DMS153 treated with DMSO at 0.1 percent for 48 hours (cell line): Measurements from ENCODE around the gene R3HDM4.
A peak's percentile ranks its signal among the peaks of the same experiment; 100 is the strongest.
"Not testable (repeated sequence)": the region's sequence is repeated elsewhere in the genome, so short reads cannot be mapped to it uniquely, and the experiment has no call there.

Experiments
- DNase-seq: peaks from one replicate; lab custom pipeline; 2025; ENCODE audit not compliant: unreplicated experiment; lab: John Stamatoyannopoulos, UW

R3HDM4 gene

DNA sequence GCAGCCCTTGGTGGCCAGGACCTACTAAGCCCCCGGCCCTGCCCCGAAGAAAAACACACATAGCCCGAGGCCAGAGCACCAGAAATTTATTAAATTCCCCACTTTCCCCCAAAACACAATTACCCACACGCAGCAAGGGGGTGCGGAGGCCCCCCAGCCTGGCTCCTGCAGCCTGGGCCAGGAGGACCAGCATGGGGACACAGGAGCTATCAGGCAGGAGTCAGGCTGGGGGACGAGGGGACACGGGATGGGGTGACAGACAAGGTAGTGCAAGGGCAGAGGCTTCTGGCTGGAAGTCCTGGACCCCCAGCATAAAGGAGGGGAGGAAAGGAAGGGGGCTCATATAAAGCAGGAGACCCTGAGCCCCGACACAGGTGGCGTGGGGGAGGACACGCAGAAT lies 16.6 kb downstream of the R3HDM4 start:
- no peak for DNase-seq

DNA sequence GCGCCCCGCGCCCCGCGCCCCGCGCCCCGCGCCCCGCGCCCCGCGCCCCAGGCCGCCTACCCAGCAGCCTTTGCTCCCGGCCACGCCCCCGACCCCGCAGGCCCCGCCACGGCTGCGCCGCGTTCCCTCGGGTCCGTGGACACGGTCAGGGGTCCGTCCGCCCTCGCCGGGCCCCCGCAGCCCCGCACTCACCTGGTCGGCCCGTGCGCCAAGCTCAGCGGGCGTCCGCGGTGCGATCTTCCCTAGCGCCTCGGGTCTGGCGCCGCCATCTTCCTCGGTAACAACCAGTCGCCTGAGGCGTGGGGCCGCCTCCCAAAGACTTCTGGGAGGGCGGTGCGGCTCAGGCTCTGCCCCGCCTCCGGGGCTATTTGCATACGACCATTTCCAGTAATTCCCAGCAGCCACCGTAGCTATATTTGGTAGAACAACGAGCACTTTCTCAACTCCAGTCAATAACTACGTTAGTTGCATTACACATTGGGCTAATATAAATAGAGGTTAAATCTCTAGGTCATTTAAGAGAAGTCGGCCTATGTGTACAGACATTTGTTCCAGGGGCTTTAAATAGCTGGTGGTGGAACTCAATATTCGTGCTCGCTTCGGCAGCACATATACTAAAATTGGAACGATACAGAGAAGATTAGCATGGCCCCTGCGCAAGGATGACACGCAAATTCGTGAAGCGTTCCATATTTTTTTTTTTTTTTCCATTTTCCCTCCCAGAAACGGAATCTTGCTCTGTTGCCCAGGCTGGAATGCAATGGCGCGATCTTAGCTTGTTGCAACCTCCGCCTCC lies 19.9 kb downstream of the R3HDM4 start, which contains the start of the genes MED16 and RNU6-9:
TSS of gene MED16 (minus strand) at position 294 of the 796 bp plus-strand sequence. CDS start 2,056 bp downstream, outside the sequence.
TSS of gene RNU6-9 (plus strand) at position 591 of the 796 bp plus-strand sequence.
- DNase-seq, result peak; percentile 28

DNA sequence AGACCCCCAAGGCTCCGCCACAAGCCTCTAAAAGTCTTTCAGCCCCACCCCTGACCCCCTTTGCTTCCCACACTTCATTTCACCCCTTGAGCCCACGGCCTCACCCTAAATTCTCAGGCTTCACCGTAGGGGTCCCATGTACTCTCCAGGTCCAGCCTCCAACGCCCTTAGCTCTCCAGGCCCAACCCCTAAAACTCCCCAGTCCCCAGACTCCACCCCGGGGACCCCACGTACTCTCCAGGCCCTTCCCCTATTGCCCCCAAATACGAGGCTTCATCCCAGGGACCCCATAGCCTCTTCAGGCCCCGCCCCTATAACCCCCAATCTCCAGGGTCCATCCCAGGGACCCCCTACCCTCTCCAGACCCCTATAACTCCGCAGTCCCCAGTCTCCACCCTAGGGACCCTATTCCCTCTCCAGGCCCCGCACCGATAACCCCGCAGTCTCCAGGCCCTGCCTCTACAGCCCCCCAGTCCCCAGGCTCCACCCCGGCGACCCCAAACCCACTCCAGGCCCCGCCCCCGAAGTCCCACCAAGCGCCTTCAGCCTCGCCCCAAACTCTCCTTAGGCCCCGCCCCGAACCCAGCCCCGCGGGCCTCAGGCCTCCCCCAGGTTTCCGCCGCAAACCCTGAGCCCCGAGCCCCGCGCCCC lies 20.7 kb downstream of the R3HDM4 start:
- DNase-seq, result no peak

DNA sequence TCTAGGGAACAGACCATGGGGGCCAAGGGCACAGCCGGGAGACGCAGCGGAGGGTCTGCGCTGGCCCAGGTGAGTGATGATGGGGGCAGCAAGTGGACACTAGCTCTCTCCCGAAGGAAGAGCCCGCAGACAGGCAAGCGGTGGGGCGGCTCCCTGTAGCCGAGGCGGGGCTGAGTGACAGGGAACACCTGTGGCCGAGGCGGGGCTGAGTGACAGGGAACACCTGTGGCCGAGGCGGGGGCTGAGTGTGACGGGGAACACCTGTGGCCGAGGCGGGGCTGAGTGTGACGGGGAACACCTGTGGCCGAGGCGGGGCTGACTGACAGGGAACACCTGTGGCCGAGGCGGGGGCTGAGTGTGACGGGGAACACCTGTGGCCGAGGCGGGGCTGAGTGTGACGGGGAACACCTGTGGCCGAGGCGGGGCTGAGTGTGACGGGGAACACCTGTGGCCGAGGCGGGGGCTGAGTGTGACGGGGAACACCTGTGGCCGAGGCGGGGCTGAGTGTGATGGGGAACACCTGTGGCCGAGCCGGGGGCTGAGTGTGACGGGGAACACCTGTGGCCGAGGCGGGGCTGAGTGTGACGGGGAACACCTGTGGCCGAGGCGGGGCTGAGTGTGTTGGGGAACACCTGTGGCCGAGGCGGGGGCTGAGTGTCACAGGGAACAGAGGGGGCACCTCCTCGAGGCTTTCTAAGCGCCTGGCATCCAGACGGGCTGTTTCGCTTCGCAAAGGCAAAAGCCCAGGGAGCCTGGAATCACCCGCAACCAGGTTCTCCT lies 21.4 kb downstream of the R3HDM4 start:
- DNase-seq, result not testable (repeated sequence)

DNA sequence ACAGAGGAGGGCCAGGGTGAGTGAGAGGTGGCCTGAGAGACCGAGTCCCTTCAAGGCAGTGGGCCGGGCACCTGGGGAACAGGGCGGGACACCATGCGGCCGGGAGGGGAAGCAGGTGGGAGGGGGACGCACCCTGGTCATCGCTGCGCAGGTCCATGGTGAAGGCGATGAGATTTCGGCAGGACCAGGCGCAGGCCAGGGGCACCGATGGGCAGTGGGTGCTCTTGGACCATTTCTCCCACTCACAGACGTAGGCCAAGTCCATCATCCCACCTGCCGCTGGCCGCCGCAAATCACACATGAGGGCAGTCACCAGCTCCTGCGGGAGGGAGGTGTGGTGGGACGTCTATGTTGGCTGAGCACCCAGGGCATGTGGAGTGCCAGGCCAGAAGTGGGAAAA lies 22.2 kb downstream of the R3HDM4 start:
- DNase-seq, result no peak

DNA sequence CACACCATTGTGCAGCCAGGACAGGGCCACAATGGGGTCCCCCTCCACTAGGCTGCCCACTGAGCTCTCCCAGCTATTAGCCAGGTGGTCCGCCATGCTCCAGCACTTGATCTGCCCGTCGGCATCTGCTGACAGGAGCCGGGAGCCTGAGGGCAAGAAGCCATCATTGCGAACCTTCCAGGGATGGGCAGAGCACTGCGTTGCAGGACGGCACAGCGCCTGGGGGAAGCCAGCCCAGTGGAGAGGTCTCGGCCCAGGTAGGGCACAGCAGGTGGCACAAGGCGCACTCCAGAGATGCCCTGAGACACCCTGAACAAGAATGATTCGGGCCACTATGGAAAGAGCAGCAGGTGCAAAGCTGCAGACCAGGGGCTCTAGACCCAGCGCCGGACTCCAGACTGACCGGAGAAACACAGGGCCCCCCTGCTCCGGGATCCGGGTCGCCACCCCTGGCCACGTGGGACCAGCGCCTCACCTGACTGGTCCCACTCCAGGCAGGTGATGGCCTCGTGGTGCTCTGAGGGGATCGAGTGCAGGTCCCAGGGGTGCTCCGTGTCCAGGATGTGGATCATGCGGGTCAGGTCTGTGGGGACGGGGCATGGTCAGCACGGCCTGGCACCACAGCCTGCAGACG lies 23.2 kb downstream of the R3HDM4 start:
- no peak for DNase-seq

DNA sequence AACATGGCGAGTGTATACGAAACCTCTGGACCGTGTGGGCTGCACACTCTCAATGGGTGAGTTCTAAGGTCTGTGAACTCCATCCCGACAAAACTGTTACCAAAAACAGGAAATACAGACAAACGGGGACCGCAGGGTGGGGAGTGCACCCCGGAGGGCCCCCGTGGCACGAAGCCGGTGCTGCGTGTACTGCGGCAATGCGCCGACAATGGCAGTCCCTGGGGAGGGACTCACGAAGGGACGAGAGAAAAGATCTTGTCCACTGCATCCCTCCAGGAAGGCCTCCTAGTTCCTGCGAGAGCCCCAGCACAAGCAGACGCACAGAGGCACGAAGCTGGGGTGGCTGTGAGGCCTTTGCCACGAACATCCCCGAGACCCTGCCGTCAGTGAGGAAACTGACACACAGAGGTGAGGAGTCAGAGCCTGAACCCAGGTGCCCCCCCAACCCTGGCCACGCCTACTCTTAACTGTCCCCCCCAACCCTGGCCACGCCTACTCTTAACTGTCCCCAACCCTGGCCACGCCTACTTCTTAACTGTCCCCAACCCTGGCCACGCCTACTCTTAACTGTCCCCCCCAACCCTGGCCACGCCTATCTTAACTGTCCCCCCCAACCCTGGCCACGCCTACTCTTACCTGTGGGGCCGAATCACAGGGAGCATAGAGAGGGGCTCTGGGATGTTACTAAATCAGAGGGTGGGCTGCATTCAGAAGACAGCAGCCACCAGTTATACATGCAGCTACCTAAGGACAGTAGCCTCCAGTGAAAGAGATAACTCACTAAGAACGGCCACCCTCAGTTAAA lies 24.2 kb downstream of the R3HDM4 start:
- DNase-seq, result no peak

DNA sequence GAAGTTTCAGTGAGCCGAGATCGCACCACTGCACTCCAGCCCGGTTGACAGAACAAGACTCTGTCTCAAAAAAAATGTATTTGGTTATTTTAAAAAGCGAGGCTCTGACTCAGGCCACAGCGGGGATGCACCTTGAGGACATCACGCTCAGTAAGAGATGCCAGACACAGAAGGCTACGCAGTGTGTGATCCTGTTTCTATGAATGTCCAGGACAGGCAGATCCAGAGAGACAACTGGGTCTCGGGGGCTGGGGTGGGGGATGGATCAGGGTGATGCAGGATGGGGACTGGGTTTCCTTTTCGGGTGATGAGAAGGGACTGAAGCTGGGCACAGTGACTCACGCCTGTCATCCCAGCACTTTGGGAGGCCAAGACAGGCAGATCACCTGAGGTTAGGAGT lies 25.4 kb downstream of the R3HDM4 start:
- no peak for DNase-seq

DNA sequence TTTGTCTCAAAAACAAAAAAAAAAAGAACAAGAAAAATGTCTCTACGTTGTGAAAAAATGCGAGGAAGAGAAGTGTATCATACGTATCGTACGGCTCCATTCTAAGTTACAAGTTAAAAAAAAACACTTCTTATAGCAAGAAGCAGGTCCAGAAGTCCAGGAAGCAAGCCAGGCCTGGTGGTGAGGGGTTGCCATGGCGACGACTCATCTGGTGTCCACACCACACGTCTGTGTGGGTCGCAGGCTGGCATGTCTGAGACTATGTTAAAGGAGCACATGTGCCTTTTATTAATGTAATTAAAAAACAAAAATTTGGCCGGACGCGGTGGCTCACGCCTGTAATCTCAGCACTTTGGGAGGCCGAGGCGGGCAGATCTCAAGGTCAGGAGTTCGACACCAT lies 25.9 kb downstream of the R3HDM4 start:
- no peak for DNase-seq

DNA sequence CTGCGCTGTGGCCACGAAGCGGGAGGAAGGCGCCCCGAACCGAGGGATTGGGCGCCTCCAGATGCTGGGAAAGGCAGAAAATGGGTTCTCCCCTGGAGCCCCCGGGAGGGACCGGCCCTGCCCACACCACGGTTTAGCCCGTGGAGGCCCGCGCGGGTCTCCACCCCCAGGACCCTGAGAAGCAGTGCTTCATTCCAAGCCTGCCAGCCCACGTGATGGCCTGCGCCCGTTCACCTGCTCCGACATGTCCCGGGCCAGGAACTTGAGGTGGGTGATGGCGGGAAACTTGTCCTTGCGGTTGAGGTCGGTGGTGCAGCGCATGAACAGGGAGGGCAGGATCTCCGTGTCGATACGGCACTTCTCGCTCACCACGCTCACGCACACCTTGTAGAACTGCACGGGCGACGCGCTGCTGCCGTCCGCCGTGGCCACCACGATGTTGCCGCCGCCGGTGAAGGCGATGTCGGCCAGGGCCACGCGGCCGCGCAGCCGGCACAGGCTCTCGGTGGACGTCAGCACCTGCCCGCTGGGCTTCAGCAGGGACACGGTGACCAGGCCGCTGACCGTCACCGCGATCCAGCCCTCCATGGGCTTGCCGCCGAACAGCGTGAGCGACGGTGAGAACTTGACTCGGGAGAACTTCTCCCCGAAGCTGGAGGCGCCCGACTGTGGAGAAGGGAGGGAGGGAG lies 27.3 kb downstream of the R3HDM4 start:
- DNase-seq, result no peak

DNA sequence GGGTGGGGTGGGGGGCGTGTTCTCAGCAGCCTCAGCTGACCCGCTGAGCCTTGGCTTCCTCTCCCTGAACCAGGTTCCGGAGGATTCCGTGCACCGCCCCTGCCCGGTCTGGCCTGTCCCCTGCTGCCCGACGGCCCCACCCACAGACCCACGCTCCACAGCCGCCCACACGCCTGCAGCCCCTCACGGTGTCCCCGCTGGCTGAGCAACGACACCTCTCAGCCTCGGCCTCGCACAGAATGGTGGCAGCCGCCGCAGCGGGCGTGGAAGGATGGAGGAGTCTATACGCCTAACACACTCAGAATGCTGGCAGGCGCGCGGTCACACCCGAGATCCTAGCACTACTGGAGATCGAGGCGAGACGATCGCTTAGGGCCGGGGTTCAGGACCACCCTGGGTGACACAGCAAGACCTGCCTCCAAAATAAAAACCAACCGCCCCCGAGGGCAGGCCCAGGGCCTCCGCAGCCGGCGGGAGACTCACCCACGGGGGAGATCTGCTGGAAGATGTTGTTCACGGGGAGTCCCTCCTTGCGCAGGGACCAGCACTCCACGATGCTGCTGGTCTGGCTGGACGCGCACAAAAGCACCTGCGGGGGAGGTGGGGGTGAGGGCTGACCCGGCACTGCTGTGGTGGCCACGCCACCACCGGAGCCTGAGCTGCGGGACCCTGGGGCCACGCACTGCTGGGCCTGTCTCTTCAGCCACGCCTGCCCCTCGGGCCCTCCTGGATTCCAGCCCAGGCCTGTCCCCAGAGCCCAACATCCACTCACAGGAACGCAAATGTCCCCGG lies 28.4 kb downstream of the R3HDM4 start:
- DNase-seq, result no peak

DNA sequence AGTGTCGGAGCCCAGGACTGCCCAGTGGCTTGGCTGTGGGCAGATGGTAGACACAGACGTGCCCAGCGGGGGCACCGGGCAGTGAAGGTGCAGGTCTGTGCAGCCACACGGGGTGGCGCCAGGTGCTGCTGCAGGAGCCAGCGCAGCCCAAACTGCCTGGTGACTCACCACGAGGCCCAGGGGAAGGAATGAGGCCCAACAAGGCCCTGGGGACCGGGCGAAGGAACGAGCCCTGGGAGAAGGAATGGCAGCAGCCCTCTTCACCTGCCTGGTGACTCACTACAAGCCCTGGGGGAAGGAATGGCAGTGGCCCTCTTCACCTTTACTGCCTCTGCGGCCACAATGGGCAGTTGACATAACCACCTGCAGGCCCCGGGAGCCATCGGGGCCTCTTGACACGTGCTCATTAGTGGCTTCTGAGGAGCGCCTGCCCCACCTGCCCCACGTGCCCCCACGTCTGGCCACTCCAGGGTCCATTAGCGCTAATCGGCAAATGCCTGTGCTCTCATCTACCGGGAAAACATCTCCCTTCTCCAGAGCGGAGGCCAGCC lies 29.3 kb downstream of the R3HDM4 start:
- DNase-seq, result no peak

DNA sequence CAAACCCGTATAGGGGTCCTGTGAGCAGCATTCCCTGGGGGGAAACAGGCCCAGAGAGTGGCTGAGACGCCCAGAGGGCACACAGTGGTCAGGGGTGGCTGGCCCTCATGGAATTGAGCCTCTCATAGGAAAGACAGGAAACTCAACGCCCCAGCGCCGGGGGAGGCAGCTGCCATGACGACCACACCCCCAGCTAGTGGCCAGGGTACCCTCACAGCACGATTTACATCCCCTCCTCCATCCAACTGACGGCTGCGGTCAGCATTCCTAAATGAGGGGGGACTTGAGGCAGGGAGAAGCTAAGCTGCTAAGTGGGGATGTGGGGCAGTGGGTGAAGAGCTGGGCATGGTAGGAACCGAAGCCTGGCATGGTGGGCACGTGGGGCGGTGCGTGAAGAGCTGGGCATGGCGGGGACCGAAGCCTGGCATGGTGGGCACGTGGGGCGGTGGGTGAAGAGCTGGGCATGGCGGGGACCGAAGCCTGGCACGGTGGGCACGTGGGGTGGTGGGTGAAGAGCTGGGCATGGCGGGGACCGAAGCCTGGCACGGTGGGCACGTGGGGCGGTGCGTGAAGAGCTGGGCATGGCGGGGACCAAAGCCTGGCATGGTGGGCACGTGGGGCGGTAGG lies 30.0 kb downstream of the R3HDM4 start:
- DNase-seq, result no peak

DNA sequence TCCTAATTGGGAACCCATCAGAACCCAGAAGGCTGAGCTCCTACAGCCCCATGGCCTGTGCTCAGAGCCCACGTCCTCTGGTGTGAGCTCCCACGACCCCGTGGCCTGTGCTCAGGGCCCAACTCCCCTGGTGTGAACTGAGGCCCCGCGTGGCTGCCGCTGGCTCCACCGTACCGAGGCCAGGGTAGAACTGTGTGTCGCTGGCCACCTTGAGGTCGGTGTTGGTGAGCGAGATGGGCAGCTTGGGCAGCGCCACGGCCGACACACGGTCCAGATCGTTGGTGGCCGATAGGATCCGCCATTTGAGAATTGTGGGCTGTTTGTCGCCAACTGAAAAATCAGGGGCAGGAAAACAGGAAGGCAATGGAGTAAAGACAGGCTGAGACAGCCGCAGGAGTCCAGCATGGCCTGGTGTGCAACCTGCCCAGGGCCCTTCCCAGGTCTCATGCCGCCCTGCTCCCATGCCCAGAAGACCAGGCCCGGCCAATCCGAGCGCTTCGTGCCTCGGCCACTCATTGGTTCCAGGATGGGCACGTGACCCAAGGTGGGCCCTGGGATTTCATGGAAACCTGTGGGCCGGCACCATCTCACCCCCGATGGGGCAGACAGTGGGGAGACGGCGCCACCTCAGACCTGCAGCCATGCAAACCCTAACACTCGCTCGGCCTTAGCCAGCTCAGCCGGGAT lies 31.5 kb downstream of the R3HDM4 start:
- no peak for DNase-seq

DNA sequence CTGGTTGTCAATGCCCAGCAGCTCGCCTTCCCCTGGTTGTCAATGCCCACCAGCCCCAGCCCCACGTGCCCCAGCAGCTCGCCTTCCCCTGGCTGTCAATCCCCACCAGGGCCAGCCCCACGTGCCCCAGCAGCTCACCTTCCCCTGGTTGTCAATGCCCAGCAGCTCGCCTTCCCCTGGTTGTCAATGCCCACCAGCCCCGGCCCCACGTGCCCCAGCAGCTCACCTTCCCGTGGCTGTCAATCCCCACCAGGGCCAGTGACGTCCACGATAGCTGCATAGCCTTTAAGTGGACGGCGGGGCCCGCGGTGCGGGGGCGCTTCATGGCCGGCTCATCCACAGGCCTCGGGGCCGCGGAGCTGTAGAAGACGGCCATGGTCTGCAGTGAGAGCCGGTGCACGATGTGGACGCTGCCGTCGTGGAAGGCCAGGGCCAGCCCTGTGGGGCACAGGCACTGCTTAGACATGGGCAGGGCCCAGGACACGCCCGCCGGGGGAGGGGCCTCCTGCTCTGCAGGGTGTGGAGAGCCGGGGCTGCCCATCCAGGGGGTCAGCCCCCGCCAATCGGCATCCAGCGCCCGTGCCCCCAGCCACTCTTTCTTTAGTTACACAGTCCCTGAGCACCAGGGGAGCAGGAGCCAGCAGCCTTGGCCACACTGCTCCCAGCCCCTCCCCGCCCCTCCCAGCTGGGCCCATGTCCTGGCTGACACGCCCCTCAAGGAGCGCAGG lies 33.1 kb downstream of the R3HDM4 start:
- no peak for DNase-seq

DNA sequence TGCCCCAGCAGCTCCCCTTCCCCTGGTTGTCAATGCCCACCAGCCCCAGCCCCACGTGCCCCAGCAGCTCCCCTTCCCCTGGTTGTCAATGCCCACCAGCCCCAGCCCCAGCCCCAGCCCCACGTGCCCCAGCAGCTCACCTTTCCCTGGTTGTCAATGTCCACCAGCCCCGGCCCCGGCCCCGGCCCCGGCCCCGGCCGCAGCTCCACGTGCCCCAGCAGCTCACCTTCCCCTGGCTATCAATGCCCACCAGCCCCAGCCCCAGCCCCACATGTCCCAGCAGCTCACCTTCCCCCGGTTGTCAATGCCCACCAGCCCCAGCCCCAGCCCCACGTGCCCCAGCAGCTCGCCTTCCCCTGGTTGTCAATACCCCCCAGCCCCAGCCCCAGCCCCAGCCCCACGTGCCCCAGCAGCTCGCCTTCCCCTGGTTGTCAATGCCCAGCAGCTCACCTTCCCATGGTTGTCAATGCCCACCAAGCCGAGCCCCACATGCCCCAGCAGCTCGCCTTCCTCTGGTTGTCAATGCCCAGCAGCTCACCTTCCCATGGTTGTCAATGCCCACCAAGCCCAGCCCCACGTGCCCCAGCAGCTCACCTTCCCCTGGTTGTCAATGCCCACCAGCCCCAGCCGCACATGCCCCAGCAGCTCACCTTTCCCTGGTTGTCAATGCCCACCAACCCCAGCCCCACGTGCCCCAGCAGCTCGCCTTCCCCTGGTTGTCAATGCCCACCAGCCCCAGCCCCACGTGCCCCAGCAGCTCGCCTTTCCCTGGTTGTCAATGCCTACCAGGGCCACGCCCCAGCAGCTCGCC lies 34.1 kb downstream of the R3HDM4 start:
- not testable (repeated sequence) for DNase-seq
